Right renal pelvis (tissue), 4 donors: ENCODE data around the gene MVP. TPM values are rescaled to one million over a fixed set of nuclear protein-coding genes. Genes with fewer than 3 reads are reported as not detected.

Source experiments
- polyA plus RNA-seq, 4 donors: library from polyadenylated mRNA; unstranded; fragments of 120-200 nt; gene quantifications; one replicate each; pipeline ENCODE4 v1.2.1, GENCODE V29; 2013; ENCODE audit not compliant: insufficient read length in 4 of 4

Gene MVP
- polyA plus RNA-seq, 4 donors: 17.7 to 23.6 (median 21.5) TPM

Other genes with a start within 250 kb of the MVP start
- gene SPN, start 157.2 kb upstream of the MVP start, polyA plus RNA-seq: 1 to 10 TPM; 2.2 to 3.4 (median 2.7) TPM
- gene QPRT, start 141.3 kb upstream of the MVP start, polyA plus RNA-seq: 100 to 1,000 TPM; 141 to 195 (median 149) TPM
- under 1 TPM; 0.19 to 0.28 (median 0.22) TPM for gene C16orf54, start 74.5 kb upstream of the MVP start, polyA plus RNA-seq
- under 1 TPM in 1 of 4 donors, not detected in 3; 0.01 TPM for gene ZG16, start 42.2 kb upstream of the MVP start, polyA plus RNA-seq
- gene KIF22, start 29.7 kb upstream of the MVP start, polyA plus RNA-seq: 10 to 100 TPM; 65.2 to 77.7 (median 67.6) TPM
- 100 to 1,000 TPM; 273 to 344 (median 293) TPM for gene MAZ, start 13.9 kb upstream of the MVP start, polyA plus RNA-seq
- gene PRRT2, start 8.3 kb upstream of the MVP start, polyA plus RNA-seq: 10 to 100 TPM; 14.7 to 21.0 (median 17.1) TPM
- 10 to 100 TPM; 33.9 to 46.9 (median 35.9) TPM for gene PAGR1, start 4.3 kb upstream of the MVP start, polyA plus RNA-seq
- gene CDIPT, start 42.8 kb downstream of the MVP start, polyA plus RNA-seq: 100 to 1,000 TPM; 104 to 133 (median 112) TPM
- gene SEZ6L2, start 79.1 kb downstream of the MVP start, polyA plus RNA-seq: 10 to 100 TPM; 11.3 to 13.7 (median 12.4) TPM
- 1 to 10 TPM in 1 of 4 donors, under 1 TPM in 3; 0.60 to 1.2 (median 0.82) TPM for gene ASPHD1, start 80.0 kb downstream of the MVP start, polyA plus RNA-seq
- 10 to 100 TPM; 12.5 to 18.4 (median 16.4) TPM for gene KCTD13, start 105.8 kb downstream of the MVP start, polyA plus RNA-seq
- 100 to 1,000 TPM; 115 to 126 (median 116) TPM for gene TMEM219, start 141.6 kb downstream of the MVP start, polyA plus RNA-seq
- 10 to 100 TPM; 41.9 to 52.5 (median 43.5) TPM for gene TAOK2, start 153.4 kb downstream of the MVP start, polyA plus RNA-seq
- gene HIRIP3, start 175.2 kb downstream of the MVP start, polyA plus RNA-seq: 10 to 100 TPM; 15.2 to 22.5 (median 16.6) TPM
- 10 to 100 TPM; 43.5 to 56.0 (median 48.6) TPM for gene INO80E, start 175.8 kb downstream of the MVP start, polyA plus RNA-seq
- 1 to 10 TPM; 2.1 to 2.7 (median 2.5) TPM for gene DOC2A, start 190.6 kb downstream of the MVP start, polyA plus RNA-seq
- not detected for gene C16orf92, start 202.7 kb downstream of the MVP start, polyA plus RNA-seq
- gene TLCD3B, start 210.8 kb downstream of the MVP start, polyA plus RNA-seq: 1 to 10 TPM in 1 of 4 donors, under 1 TPM in 3; 0.58 to 1.4 (median 0.81) TPM
- 100 to 1,000 TPM; 478 to 641 (median 500) TPM for gene ALDOA, start 245.3 kb downstream of the MVP start, polyA plus RNA-seq